Right lobe of liver (tissue), 4 donors: ENCODE data around the gene PLD5.

Experiments used
- POLR2A ChIP-seq: fragments of 450-650 bp; IDR thresholded peaks from one replicate; pipeline ENCODE4 v1.6.1; 2017; ENCODE audit warnings: antibody characterized with exemption, mild to moderate bottlenecking
- TF ChIP-seq, protein P1 (sequence below), 4 donors: fragments of 200-600 bp in 3 of 4; fragments of 450-650 bp in 1 of 4; IDR thresholded peaks; one replicate each; pipeline versions ENCODE4 v1.5.1 to v1.8.0; 2016 to 2022; ENCODE audit warnings: antibody characterized with exemption in 4 of 4, mild to moderate bottlenecking in 2 of 4
- donor health status: DM: no; HTN: no; CAD: no.
- donor health status: DM: no; HTN: no; CAD: no.
- donor health status: DM: no; HTN: yes; CAD: no.

DNA sequence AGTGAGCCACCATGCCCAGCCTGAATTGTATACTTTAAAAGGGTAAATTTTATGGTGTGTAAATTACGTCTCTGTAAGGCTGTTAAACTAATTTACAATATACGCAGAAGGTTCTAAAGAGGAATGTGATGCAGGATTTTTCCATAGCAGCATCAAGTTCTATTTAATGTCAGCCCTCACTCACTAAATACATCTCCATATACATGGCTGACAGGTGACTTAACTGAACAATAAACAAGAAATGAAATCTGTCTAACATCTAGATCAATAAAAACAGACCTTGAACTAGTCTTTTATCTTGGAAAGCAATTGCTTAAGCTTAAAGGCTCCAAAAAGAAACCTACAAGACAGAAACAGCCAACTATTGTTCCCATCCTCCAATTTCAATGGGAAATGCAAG lies 404.1 kb downstream of the PLD5 start:
- TF ChIP-seq, protein P1, sequence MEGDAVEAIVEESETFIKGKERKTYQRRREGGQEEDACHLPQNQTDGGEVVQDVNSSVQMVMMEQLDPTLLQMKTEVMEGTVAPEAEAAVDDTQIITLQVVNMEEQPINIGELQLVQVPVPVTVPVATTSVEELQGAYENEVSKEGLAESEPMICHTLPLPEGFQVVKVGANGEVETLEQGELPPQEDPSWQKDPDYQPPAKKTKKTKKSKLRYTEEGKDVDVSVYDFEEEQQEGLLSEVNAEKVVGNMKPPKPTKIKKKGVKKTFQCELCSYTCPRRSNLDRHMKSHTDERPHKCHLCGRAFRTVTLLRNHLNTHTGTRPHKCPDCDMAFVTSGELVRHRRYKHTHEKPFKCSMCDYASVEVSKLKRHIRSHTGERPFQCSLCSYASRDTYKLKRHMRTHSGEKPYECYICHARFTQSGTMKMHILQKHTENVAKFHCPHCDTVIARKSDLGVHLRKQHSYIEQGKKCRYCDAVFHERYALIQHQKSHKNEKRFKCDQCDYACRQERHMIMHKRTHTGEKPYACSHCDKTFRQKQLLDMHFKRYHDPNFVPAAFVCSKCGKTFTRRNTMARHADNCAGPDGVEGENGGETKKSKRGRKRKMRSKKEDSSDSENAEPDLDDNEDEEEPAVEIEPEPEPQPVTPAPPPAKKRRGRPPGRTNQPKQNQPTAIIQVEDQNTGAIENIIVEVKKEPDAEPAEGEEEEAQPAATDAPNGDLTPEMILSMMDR (IDR thresholded peaks at IDR 0.05), result no peak
- no peak for TF ChIP-seq POLR2A
